Measurements from ENCODE around the gene PDXP. TPM values are rescaled to one million over a fixed set of nuclear protein-coding genes. Genes with fewer than 3 reads are reported as not detected.

Gene PDXP
- polyA plus RNA-seq, 1 donor (not counting 4 experiments of a cell fraction or from before 2014, with no cell fraction given): 5.2 TPM

DNA sequence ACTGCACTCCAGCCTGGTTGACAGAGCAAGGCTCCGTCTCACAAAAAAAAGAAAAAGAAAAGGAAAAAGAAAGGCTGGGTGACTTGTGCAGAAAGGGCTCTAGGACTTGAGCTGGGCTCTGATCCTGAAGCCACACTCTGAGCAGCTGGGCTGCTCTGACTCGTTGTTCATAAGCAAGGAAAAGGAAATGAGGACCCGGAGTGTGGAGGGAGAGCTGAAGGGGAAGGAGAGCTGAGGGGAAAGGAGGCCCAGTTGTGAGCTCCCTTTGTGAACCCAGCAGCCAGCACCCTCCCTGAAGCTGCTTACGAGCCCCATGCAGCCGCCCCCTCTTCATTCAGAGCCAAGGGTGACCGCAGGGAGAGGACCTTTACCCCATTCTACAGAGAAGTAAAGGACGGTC is 31.4 kb upstream of the PDXP start:
- H3K27me3 ChIP-seq (ENCODE audit: control insufficient read depth, extremely low read depth, insufficient read depth, low read length): no peaks in the 10 kb centered on the region
- H3K9me3 ChIP-seq (ENCODE audit: control insufficient read depth, low read depth, low read length): no peaks in the 10 kb centered on the region
- H3K79me2 ChIP-seq (ENCODE audit: control insufficient read depth, insufficient read depth, low read length): no peaks in the 10 kb centered on the region
- dilution Hi-C loops (cut with MboI; ENCODE audit: extremely low pct_ligation_motif_present, low sequenced_read_pairs): no loop called here
- no peaks in the 10 kb centered on the region for H3K9me1 ChIP-seq (ENCODE audit: control insufficient read depth, extremely low read depth, insufficient read depth, low read length)
- H3K4me2 ChIP-seq (ENCODE audit: control insufficient read depth, extremely low read depth, insufficient read depth, low read depth, low read length): no peak overlapping the region
- H3K9ac ChIP-seq (ENCODE audit: control insufficient read depth, extremely low read depth, insufficient read depth, low read length): no peak overlapping the region
- no peak overlapping the region for H3K4me3 ChIP-seq (ENCODE audit: control insufficient read depth in 2 of 3, extremely low read depth in 1 of 3, insufficient read depth in 2 of 3, low read depth in 1 of 3, low read length in 3 of 3)
- no peak overlapping the region for H2AFZ ChIP-seq (ENCODE audit: control insufficient read depth, low read length)
- TF ChIP-seq, protein P1, sequence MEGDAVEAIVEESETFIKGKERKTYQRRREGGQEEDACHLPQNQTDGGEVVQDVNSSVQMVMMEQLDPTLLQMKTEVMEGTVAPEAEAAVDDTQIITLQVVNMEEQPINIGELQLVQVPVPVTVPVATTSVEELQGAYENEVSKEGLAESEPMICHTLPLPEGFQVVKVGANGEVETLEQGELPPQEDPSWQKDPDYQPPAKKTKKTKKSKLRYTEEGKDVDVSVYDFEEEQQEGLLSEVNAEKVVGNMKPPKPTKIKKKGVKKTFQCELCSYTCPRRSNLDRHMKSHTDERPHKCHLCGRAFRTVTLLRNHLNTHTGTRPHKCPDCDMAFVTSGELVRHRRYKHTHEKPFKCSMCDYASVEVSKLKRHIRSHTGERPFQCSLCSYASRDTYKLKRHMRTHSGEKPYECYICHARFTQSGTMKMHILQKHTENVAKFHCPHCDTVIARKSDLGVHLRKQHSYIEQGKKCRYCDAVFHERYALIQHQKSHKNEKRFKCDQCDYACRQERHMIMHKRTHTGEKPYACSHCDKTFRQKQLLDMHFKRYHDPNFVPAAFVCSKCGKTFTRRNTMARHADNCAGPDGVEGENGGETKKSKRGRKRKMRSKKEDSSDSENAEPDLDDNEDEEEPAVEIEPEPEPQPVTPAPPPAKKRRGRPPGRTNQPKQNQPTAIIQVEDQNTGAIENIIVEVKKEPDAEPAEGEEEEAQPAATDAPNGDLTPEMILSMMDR (optimal IDR thresholded peaks at IDR 0.05 in 1 of 3, IDR thresholded peaks at IDR 0.05 in 1 of 3, conservative IDR thresholded peaks at IDR 0.05 in 1 of 3; ENCODE audit: extremely low read depth in 1 of 3, insufficient read depth in 2 of 3, low read length in 3 of 3): no peak
- TF ChIP-seq EZH2 (IDR thresholded peaks at IDR 0.05; ENCODE audit: low read length): no peak
- DNase-seq (ENCODE audit: low read depth, low spot score) (no peak), FAIRE-seq (no peak)
- H3K27ac ChIP-seq (ENCODE audit: control insufficient read depth, insufficient read depth, low read length): no peak overlapping the region
- H3K4me1 ChIP-seq (ENCODE audit: control insufficient read depth, extremely low read depth, insufficient read depth, low read length): peaks cover 7% of the 10 kb centered on the region
- H3K36me3 ChIP-seq (ENCODE audit: control insufficient read depth in 2 of 2, extremely low read depth in 1 of 2, insufficient read depth in 2 of 2, low read length in 2 of 2): peaks cover 28 to 33% of the 10 kb centered on the region in 2 experiments
- no peaks in the 10 kb centered on the region for H4K20me1 ChIP-seq (ENCODE audit: control insufficient read depth, extremely low read depth, insufficient read depth, low read length)

DNA sequence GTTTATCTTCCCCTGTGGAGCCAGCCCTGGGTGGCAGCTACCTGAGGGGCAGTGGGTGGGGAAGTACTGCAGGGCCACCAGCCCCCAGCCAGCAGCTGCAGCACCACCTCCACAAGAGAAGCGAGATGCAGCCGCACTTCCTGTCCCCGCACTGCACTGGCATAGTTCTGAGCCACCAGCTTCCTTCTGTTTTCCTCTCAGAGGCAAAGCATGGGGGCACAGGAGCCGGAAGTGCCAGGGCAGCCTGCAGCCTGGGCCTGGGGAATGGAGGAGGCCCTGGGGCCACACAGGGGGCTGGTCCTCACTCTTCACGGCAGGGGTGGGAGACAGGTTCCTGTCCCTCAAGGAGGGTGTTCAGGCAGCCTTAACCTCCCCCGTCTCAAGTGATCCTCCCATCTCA is 31.0 kb upstream of the PDXP start:
- no peak overlapping the region for H3K4me2 ChIP-seq (ENCODE audit: control insufficient read depth, extremely low read depth, insufficient read depth, low read depth, low read length)
- H3K36me3 ChIP-seq (ENCODE audit: control insufficient read depth in 2 of 2, extremely low read depth in 1 of 2, insufficient read depth in 2 of 2, low read length in 2 of 2): peaks cover 29 to 33% of the 10 kb centered on the region in 2 experiments

More for the DNA sequence above, 31.0 kb upstream of the PDXP start:
- dilution Hi-C loops (cut with MboI; ENCODE audit: extremely low pct_ligation_motif_present, low sequenced_read_pairs): no loop called here
- TF ChIP-seq EZH2 (IDR thresholded peaks at IDR 0.05; ENCODE audit: low read length): no peak
- TF ChIP-seq, protein P1 (optimal IDR thresholded peaks at IDR 0.05 in 1 of 3, IDR thresholded peaks at IDR 0.05 in 1 of 3, conservative IDR thresholded peaks at IDR 0.05 in 1 of 3; ENCODE audit: extremely low read depth in 1 of 3, insufficient read depth in 2 of 3, low read length in 3 of 3): no peak
- H4K20me1 ChIP-seq (ENCODE audit: control insufficient read depth, extremely low read depth, insufficient read depth, low read length): no peaks in the 10 kb centered on the region
- no peaks in the 10 kb centered on the region for H3K27me3 ChIP-seq (ENCODE audit: control insufficient read depth, extremely low read depth, insufficient read depth, low read length)
- no peaks in the 10 kb centered on the region for H3K79me2 ChIP-seq (ENCODE audit: control insufficient read depth, insufficient read depth, low read length)
- FAIRE-seq: no peak
- no peak overlapping the region for H3K27ac ChIP-seq (ENCODE audit: control insufficient read depth, insufficient read depth, low read length)
- H3K9me1 ChIP-seq (ENCODE audit: control insufficient read depth, extremely low read depth, insufficient read depth, low read length): no peaks in the 10 kb centered on the region
- DNase-seq (ENCODE audit: low read depth, low spot score): no peak
- H3K9me3 ChIP-seq (ENCODE audit: control insufficient read depth, low read depth, low read length): no peaks in the 10 kb centered on the region
- H3K4me1 ChIP-seq (ENCODE audit: control insufficient read depth, extremely low read depth, insufficient read depth, low read length): peaks cover 7% of the 10 kb centered on the region
- no peak overlapping the region for H2AFZ ChIP-seq (ENCODE audit: control insufficient read depth, low read length)
- H3K4me3 ChIP-seq (ENCODE audit: control insufficient read depth in 2 of 3, extremely low read depth in 1 of 3, insufficient read depth in 2 of 3, low read depth in 1 of 3, low read length in 3 of 3): no peak overlapping the region
- no peak overlapping the region for H3K9ac ChIP-seq (ENCODE audit: control insufficient read depth, extremely low read depth, insufficient read depth, low read length)

All from keratinocyte (primary cell).